Osteocyte (in vitro differentiated cells): Measurements from ENCODE around the gene DRD3. TPM values are rescaled to one million over a fixed set of nuclear protein-coding genes. Genes with fewer than 3 reads are reported as not detected.
A peak's percentile ranks its signal among the peaks of the same experiment; 100 is the strongest.

Experiments used
- DNase-seq: peaks from one replicate; pipeline ENCODE4 v3.0.0; 2021; ENCODE audit warnings: mixed read lengths; ENCODE audit not compliant: unreplicated experiment; ENCODE audit errors: extremely low spot score
- H3K27ac Mint-ChIP-seq: one replicate; pipeline ENCODE4 v1.8.0; 2021; ENCODE audit warnings: mild to moderate bottlenecking, mixed read lengths; ENCODE audit not compliant: unreplicated experiment
- H3K27me3 Mint-ChIP-seq: one replicate; pipeline ENCODE4 v1.8.0; 2021; ENCODE audit warnings: mixed read lengths; ENCODE audit not compliant: unreplicated experiment
- H3K36me3 Mint-ChIP-seq: one replicate; pipeline ENCODE4 v1.8.0; 2021; ENCODE audit warnings: mixed read lengths; ENCODE audit not compliant: unreplicated experiment
- H3K4me1 Mint-ChIP-seq: one replicate; pipeline ENCODE4 v1.8.0; 2021; ENCODE audit warnings: mixed read lengths; ENCODE audit not compliant: unreplicated experiment
- H3K4me3 Mint-ChIP-seq: one replicate; pipeline ENCODE4 v1.8.0; 2021; ENCODE audit warnings: mild to moderate bottlenecking, moderate library complexity, mixed read lengths; ENCODE audit not compliant: unreplicated experiment
- H3K9me3 Mint-ChIP-seq: one replicate; pipeline ENCODE4 v1.8.0; 2021; ENCODE audit warnings: mixed read lengths; ENCODE audit not compliant: unreplicated experiment
- total RNA-seq: library from RNA; stranded (reverse); gene quantifications from 2 replicates; pipeline ENCODE4 v1.2.1, GENCODE V29; 2021
- TF ChIP-seq, protein P1 (sequence below): fragments of 200-600 bp; sonication (generic); IDR thresholded peaks from 2 replicates; pipeline ENCODE4 v1.5.0; 2021; ENCODE audit warnings: antibody characterized with exemption, mild to moderate bottlenecking, moderate library complexity

DRD3 gene
- total RNA-seq, 1 donor from 2014 or later = not detected

DNA sequence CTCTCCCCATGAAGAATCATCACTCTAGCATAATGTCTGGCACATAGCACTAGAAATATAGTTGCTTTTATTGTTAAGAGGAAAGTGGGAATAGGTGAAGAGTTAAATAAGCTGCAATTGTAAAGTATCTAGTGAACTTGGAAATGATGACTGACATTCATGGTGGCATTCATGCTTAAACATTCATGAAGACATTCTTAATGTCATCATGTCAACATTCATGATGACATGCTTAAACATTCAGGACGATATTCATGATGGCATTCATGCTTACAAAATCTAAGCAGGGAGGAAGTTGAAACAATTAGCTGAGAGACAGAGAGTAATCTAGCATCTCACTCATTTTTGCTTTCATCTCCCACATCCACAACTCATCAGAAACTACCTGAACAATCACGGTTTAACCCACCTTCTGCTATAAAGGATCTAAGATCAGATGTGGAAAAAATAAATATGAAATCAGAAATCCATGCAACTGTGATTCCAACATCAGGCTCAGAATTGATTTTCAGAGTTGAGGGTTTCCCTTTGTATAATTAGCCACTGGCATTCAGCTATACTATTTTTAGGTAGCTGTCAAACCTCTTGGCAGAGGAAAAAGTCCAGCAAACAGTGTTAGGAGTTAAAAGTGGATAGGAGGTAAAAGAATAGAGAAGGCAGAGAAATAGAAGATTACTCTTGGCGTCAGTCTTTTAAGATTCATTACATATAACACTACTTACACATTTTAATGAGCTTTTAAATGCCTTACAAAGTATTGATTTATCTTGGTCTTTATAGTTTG is 3.5 kb downstream of the DRD3 start:
- Mint-ChIP-seq H3K9me3 (peaks cover 3% of the 10 kb centered on the region), H3K36me3 (no peaks in the 10 kb centered on the region), H3K4me3 (no peak overlapping the region), H3K27me3 (peaks cover 6% of the 10 kb centered on the region), H3K4me1 (no peaks in the 10 kb centered on the region), H3K27ac (no peak overlapping the region)
- TF ChIP-seq, protein P1, sequence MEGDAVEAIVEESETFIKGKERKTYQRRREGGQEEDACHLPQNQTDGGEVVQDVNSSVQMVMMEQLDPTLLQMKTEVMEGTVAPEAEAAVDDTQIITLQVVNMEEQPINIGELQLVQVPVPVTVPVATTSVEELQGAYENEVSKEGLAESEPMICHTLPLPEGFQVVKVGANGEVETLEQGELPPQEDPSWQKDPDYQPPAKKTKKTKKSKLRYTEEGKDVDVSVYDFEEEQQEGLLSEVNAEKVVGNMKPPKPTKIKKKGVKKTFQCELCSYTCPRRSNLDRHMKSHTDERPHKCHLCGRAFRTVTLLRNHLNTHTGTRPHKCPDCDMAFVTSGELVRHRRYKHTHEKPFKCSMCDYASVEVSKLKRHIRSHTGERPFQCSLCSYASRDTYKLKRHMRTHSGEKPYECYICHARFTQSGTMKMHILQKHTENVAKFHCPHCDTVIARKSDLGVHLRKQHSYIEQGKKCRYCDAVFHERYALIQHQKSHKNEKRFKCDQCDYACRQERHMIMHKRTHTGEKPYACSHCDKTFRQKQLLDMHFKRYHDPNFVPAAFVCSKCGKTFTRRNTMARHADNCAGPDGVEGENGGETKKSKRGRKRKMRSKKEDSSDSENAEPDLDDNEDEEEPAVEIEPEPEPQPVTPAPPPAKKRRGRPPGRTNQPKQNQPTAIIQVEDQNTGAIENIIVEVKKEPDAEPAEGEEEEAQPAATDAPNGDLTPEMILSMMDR = no peak
- DNase-seq = no peak

DNA sequence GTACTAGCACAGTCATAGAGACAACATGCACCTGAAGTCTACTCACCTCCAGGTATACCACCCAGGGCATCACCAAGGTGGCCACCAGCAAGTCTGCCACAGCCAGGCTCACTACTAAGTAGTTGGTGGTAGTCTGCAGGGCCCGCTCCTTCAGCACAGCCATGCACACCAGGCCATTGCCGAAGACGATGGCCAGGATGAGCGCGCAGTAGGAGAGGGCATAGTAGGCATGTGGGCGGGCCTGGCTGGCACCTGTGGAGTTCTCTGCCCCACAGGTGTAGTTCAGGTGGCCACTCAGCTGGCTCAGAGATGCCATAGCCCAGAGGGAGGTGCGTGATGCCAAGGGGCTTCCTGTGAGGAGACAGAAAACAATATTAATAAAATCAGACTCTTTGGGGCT is 7.2 kb downstream of the DRD3 start:
- H3K36me3 Mint-ChIP-seq = no peaks in the 10 kb centered on the region
- H3K4me1 Mint-ChIP-seq = no peaks in the 10 kb centered on the region
- no peaks in the 10 kb centered on the region for H3K9me3 Mint-ChIP-seq
- H3K27me3 Mint-ChIP-seq = peaks cover 14% of the 10 kb centered on the region
- TF ChIP-seq, protein P1 = no peak
- DNase-seq = no peak
- no peak overlapping the region for H3K4me3 Mint-ChIP-seq
- H3K27ac Mint-ChIP-seq = no peak overlapping the region

DNA sequence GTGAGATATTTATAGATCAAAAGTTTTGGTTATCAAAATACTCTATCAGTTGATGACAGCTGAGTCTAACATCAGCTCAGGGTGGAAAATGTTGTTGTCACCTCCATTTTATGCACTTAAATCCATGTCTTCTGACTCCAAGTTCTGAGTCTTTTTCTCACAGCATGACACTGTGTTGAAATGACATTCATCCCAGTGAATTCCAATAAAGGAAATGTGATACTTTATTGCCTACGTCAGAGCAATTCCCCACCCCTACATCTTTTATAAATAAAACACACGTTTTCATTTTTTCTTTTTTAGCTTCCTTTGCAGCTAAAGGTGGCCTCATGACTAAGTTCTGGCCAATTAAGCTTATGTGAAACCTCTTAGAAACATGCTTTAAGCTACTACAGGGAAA is 10.7 kb downstream of the DRD3 start:
- no peaks in the 10 kb centered on the region for H3K4me1 Mint-ChIP-seq
- H3K9me3 Mint-ChIP-seq = no peaks in the 10 kb centered on the region

DNA sequence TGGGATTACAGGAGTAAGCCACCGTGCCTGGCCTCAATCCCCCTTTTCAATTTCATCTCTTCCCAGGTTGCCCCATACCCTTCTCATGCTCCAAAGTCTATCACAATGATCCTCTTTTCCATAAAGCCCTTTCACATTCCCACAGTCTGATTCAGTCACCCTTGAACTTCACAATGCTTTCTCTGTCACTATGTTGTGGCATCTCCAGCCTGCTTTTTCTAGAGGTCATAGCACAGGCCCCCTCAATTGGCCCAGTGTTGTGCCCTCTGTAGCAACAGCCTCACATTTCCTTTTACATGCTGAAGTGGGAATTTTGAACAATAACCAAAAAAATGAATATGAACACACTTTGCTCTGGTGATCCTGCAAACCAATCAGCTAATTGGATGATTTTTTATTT is 21.5 kb downstream of the DRD3 start:
- Mint-ChIP-seq H3K36me3 (no peaks in the 10 kb centered on the region), H3K9me3 (no peaks in the 10 kb centered on the region), H3K4me1 (peaks cover 5% of the 10 kb centered on the region), H3K4me3 (no peak overlapping the region), H3K27ac (no peak overlapping the region), H3K27me3 (peaks cover 62% of the 10 kb centered on the region)
- TF ChIP-seq, protein P1 = no peak
- no peak for DNase-seq

More for the DNA sequence above, 10.7 kb downstream of the DRD3 start:
- H3K27ac Mint-ChIP-seq = no peak overlapping the region
- no peak overlapping the region for H3K4me3 Mint-ChIP-seq
- TF ChIP-seq, protein P1 = no peak
- H3K27me3 Mint-ChIP-seq = peaks cover 28% of the 10 kb centered on the region
- DNase-seq = no peak
- H3K36me3 Mint-ChIP-seq = no peaks in the 10 kb centered on the region

DNA sequence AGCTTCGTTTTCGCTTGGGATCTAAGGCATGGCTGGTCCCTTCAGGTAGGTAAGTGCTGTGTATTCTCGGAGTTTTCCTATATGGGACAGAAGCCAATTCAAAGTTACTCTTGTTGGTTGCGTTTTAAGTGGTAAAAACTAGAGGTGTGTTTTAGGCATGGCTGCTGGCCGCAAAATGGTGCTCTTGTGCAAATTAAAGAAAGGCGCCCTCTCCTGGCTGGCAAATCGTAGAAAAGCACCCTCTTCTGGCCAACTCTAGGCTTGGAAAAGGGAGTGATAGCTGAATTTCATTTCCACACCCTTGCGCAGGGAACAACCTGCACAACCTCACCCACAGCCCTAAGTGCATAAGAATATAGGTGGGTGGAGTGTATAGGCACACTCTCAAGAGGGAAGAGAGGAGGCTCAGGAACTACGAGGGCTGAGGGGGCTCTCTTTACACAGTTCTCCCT is 23.5 kb downstream of the DRD3 start:
- no peak overlapping the region for H3K4me3 Mint-ChIP-seq
- H3K27me3 Mint-ChIP-seq = peaks cover 53% of the 10 kb centered on the region
- TF ChIP-seq, protein P1 = peak; percentile 49
- no peak overlapping the region for H3K27ac Mint-ChIP-seq
- DNase-seq = no peak
- peaks cover 10% of the 10 kb centered on the region for H3K4me1 Mint-ChIP-seq
- no peaks in the 10 kb centered on the region for H3K36me3 Mint-ChIP-seq
- H3K9me3 Mint-ChIP-seq = no peaks in the 10 kb centered on the region
